Stimulated activated naive B cell treated with anti-CD40 and anti-IgM and Interleukin-4, amounts not matched to agents 10 μg/mL and 1 μg/mL and 100 μg/mL, for 72 hours (primary cell): ENCODE measurements around the gene LYSMD1.

Source experiments
- ATAC-seq, 2 donors: fragments of 150-1000 bp; cut with Tn5 transposase; replicated peaks; 2 replicates each; pipeline ENCODE4 v1.10.0; 2021; ENCODE audit warnings: moderate library complexity in 1 of 2
- DNase-seq: peaks from one replicate; pipeline ENCODE4 v3.0.0; 2021
- H3K27ac Mint-ChIP-seq: one replicate; pipeline ENCODE4 v1.8.0; 2022; ENCODE audit warnings: mild to moderate bottlenecking, mixed read lengths
- H3K27me3 Mint-ChIP-seq, 2 donors: one replicate each; pipeline ENCODE4 v1.8.0; 2022; ENCODE audit warnings: mixed read lengths in 2 of 2
- H3K36me3 Mint-ChIP-seq, 2 donors: one replicate each; pipeline ENCODE4 v1.8.0; 2022; ENCODE audit warnings: mixed read lengths in 2 of 2, mild to moderate bottlenecking in 1 of 2
- H3K4me1 Mint-ChIP-seq, 2 donors: one replicate each; pipeline ENCODE4 v1.8.0; 2022; ENCODE audit warnings: mixed read lengths in 2 of 2, mild to moderate bottlenecking in 1 of 2
- H3K4me3 Mint-ChIP-seq, 2 donors: one replicate each; pipeline ENCODE4 v1.8.0; 2022; ENCODE audit warnings: mild to moderate bottlenecking in 2 of 2, mixed read lengths in 2 of 2, moderate library complexity in 1 of 2
- H3K9me3 Mint-ChIP-seq, 2 donors: one replicate each; pipeline ENCODE4 v1.8.0; 2022; ENCODE audit warnings: mixed read lengths in 2 of 2, mild to moderate bottlenecking in 1 of 2

Gene LYSMD1

GRCh38 chr1:151158751-151159251 lies 6.9 kb downstream of the LYSMD1 start:
- DNase-seq: no peak
- Mint-ChIP-seq H3K27ac (peak overlapping the region; percentile 98), H3K4me3 (peak overlapping the region; percentile 96 to 100), H3K27me3 (no peaks in the 10 kb centered on the region), H3K9me3 (no peaks in the 10 kb centered on the region), H3K4me1 (peaks cover 24 to 61% of the 10 kb centered on the region in 2 donors), H3K36me3 (peaks cover 23 to 49% of the 10 kb centered on the region in 2 donors)
- peak; percentile 15 to 22 for ATAC-seq

DNA sequence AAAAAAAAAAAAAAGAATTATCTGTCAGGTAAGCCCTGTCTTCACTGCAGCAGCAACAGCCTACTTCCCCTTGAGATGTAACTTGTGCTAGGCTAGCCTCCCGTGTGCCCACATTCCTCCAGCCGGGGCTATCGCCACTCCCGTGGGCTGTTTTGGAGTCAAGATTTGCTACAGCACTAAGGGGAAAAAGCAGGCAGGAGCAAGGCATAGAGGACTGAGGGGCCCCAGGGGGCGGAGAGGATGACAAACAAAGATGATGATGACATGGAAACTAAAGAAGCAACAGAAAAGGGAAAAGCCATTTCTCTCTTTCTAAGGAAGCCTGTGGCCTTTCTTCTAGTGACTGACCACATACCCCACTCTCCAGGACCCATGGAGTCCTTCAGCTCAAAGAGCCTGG lies 7.4 kb downstream of the LYSMD1 start:
- Mint-ChIP-seq H3K27ac (peak overlapping the region; percentile 98), H3K9me3 (no peaks in the 10 kb centered on the region)

GRCh38 chr1:151157067-151157531 lies 8.6 kb downstream of the LYSMD1 start:
- peak overlapping the region; percentile 98 for H3K27ac Mint-ChIP-seq
- ATAC-seq: peak; percentile 44
- DNase-seq: no peak
- H3K4me3 Mint-ChIP-seq: peak overlapping the region; percentile 96 to 100
- peaks cover 23 to 43% of the 10 kb centered on the region in 2 donors for H3K36me3 Mint-ChIP-seq
- H3K4me1 Mint-ChIP-seq: peaks cover 24 to 55% of the 10 kb centered on the region in 2 donors
- H3K9me3 Mint-ChIP-seq: no peaks in the 10 kb centered on the region
- no peaks in the 10 kb centered on the region for H3K27me3 Mint-ChIP-seq

More for the DNA sequence above, 7.4 kb downstream of the LYSMD1 start:
- H3K4me1 Mint-ChIP-seq: peaks cover 24 to 61% of the 10 kb centered on the region in 2 donors
- DNase-seq: no peak
- peak; percentile 29 to 37 for ATAC-seq
- no peaks in the 10 kb centered on the region for H3K27me3 Mint-ChIP-seq
- peak overlapping the region; percentile 96 to 100 for H3K4me3 Mint-ChIP-seq
- peaks cover 23 to 49% of the 10 kb centered on the region in 2 donors for H3K36me3 Mint-ChIP-seq

DNA sequence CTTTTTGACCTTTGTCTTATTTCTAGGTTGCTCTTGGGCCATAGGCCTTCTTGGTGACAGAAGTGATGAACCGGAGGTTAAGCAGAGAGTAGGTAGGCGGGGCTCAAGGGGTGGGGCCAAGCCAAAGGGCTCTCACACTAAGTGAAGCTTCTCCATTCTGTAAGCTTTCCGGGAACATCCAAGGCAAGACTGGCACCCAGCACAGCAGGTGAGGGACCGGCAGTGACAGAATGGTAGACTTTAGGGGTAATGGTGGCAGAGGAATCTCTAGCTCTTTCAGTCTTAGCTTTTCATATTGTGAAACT lies 9.2 kb downstream of the LYSMD1 start, which contains the start of gene TNFAIP8L2:
Gene TNFAIP8L2 (plus strand): TSS at position 135 of the 305 bp plus-strand sequence. CDS start 2,049 bp downstream, outside the sequence.
- peak within 1 kb of the TSS; percentile 98 for H3K27ac Mint-ChIP-seq
- peak; percentile 57 for DNase-seq
- peaks cover 24 to 52% of the 10 kb centered on the region in 2 donors for H3K4me1 Mint-ChIP-seq
- peak; percentile 85 to 89 for ATAC-seq
- no peaks in the 10 kb centered on the region for H3K9me3 Mint-ChIP-seq
- H3K4me3 Mint-ChIP-seq: peak within 1 kb of the TSS; percentile 96 to 100
- H3K36me3 Mint-ChIP-seq: peaks cover 23 to 39% of the 10 kb centered on the region in 2 donors
- H3K27me3 Mint-ChIP-seq: no peaks in the 10 kb centered on the region

- peaks cover 20 to 37% of the 10 kb centered on the region in 2 donors for H3K4me1 Mint-ChIP-seq
- no peak overlapping the region for H3K27ac Mint-ChIP-seq
- DNase-seq (no peak), ATAC-seq (no peak)
- H3K4me3 Mint-ChIP-seq: no peak overlapping the region
- peaks cover 19 to 22% of the 10 kb centered on the region in 2 donors for H3K27me3 Mint-ChIP-seq
- H3K36me3 Mint-ChIP-seq: no peaks in the 10 kb centered on the region
- no peaks in the 10 kb centered on the region for H3K9me3 Mint-ChIP-seq
These were observed 18.0 kb downstream of the LYSMD1 start for GRCh38 chr1:151147665-151148064.

DNA sequence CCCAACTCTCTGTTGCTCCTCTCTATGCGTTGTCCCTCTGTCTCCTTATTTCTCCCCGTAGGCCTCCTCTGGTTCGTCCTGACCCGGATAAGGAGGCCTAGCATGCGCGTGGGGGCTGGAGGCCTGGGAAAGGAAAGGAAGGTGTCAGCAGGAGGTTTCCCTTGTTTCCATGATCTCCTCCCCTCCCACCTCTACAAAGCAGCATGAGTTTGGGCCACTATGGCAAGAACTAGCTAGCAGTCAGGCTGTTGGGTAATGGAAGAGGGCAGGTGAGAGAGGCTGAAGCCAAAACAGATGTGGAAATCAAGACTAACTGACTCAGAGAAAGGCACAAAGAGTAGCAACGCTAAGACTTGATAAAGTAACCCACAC lies 18.6 kb downstream of the LYSMD1 start:
- peaks cover 19 to 22% of the 10 kb centered on the region in 2 donors for H3K27me3 Mint-ChIP-seq
- no peak for ATAC-seq
- peak overlapping the region; percentile 77 for H3K27ac Mint-ChIP-seq
- H3K4me3 Mint-ChIP-seq: peak overlapping the region; percentile 84 to 97
- peaks cover 24 to 42% of the 10 kb centered on the region in 2 donors for H3K4me1 Mint-ChIP-seq
- no peaks in the 10 kb centered on the region for H3K36me3 Mint-ChIP-seq
- H3K9me3 Mint-ChIP-seq: no peaks in the 10 kb centered on the region
- no peak for DNase-seq

DNA sequence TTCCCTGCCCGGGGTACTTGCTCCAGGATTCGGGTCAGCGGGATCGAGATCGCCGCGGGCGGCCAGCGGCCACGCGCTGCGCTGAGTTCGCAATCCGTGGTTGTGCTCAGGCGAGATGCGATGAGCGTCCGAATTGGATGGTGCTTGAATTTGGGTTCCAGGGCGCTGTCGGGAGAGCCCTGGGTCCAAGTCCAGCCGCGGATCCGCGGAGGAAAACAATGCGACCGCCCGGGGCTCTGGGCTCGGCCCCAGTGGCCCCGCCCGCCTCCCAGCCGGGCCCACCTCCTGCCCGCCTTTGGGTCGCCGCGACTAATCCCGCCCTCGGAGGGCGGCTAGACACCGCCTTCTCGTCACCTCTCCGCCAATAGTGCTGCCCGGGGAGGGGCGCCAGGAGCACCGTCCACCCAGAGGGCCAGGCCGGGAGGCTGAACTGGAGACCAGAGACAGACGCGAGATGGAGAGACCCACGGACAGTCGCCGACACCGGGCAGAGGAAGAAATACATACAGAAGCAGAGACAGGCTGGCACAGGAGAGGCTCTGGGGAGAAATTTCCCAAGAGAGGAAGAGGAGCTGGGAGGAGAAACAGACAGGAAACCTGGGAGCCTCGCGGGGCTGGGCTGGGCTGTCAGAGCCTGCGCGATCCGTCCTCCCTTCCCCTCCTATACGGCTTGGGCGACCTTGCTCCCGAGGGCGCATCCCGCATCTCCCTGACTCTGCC lies 19.1 kb downstream of the LYSMD1 start, which contains the start of gene SEMA6C:
Gene SEMA6C (minus strand): TSS at position 220 of the 720 bp plus-strand sequence. CDS start 4,010 bp downstream, outside the sequence.
- Mint-ChIP-seq H3K4me3 (peak within 1 kb of the TSS; percentile 84 to 97), H3K27me3 (peaks cover 19 to 22% of the 10 kb centered on the region in 2 donors), H3K9me3 (no peaks in the 10 kb centered on the region), H3K27ac (peak within 1 kb of the TSS; percentile 77), H3K4me1 (peaks cover 24 to 44% of the 10 kb centered on the region in 2 donors), H3K36me3 (no peaks in the 10 kb centered on the region)
- ATAC-seq: peak; percentile 98 to 99
- peak; percentile 79 for DNase-seq

GRCh38 chr1:151146072-151146411 lies 19.7 kb downstream of the LYSMD1 start:
- peak overlapping the region; percentile 84 to 97 for H3K4me3 Mint-ChIP-seq
- H3K27ac Mint-ChIP-seq: peak overlapping the region; percentile 77
- H3K27me3 Mint-ChIP-seq: peaks cover 19 to 22% of the 10 kb centered on the region in 2 donors
- no peaks in the 10 kb centered on the region for H3K36me3 Mint-ChIP-seq
- ATAC-seq (peak; percentile 6 to 10), DNase-seq (no peak)
- no peaks in the 10 kb centered on the region for H3K9me3 Mint-ChIP-seq
- peaks cover 24 to 44% of the 10 kb centered on the region in 2 donors for H3K4me1 Mint-ChIP-seq

GRCh38 chr1:151145304-151146071 lies 20.2 kb downstream of the LYSMD1 start:
- no peak overlapping the region for H3K27ac Mint-ChIP-seq
- H3K4me1 Mint-ChIP-seq: peaks cover 24 to 44% of the 10 kb centered on the region in 2 donors
- peak overlapping the region; percentile 84 to 97 for H3K4me3 Mint-ChIP-seq
- no peaks in the 10 kb centered on the region for H3K9me3 Mint-ChIP-seq
- no peaks in the 10 kb centered on the region for H3K36me3 Mint-ChIP-seq
- ATAC-seq (peak; percentile 16 to 37), DNase-seq (no peak)
- peaks cover 19 to 22% of the 10 kb centered on the region in 2 donors for H3K27me3 Mint-ChIP-seq

- no peak overlapping the region for H3K27ac Mint-ChIP-seq
- ATAC-seq (no peak), DNase-seq (no peak)
- H3K4me3 Mint-ChIP-seq: no peak overlapping the region
- no peaks in the 10 kb centered on the region for H3K36me3 Mint-ChIP-seq
- H3K9me3 Mint-ChIP-seq: no peaks in the 10 kb centered on the region
- peaks cover 23 to 44% of the 10 kb centered on the region in 2 donors for H3K4me1 Mint-ChIP-seq
- H3K27me3 Mint-ChIP-seq: peaks cover 19 to 22% of the 10 kb centered on the region in 2 donors
These were observed 21.0 kb downstream of the LYSMD1 start for GRCh38 chr1:151144474-151145303.

GRCh38 chr1:151143986-151144385 lies 21.7 kb downstream of the LYSMD1 start:
- DNase-seq: no peak
- H3K4me1 Mint-ChIP-seq: peaks cover 22 to 44% of the 10 kb centered on the region in 2 donors
- peaks cover 19 to 22% of the 10 kb centered on the region in 2 donors for H3K27me3 Mint-ChIP-seq
- H3K36me3 Mint-ChIP-seq: no peaks in the 10 kb centered on the region
- H3K9me3 Mint-ChIP-seq: no peaks in the 10 kb centered on the region
- ATAC-seq: no peak
- no peak overlapping the region for H3K4me3 Mint-ChIP-seq
- H3K27ac Mint-ChIP-seq: no peak overlapping the region

DNA sequence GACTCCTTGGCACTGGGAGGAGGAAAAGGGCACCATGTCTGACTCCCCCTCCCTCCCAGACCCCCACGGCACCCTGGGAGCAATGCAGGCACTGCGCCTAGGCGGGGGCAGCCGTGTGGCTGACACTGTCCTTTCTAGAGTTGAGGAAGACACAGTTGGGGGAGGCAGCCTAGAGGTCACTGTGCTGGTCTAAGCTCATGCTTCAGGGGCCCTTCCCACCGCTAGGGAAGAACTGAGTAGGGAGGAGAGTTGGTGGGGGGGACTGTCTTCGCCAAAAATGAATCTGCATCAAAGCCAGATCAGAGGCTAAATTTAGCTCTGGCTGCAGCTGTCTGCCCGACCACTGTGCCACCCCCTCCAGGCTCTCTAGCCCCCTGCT lies 22.7 kb downstream of the LYSMD1 start:
- no peak overlapping the region for H3K27ac Mint-ChIP-seq

GRCh38 chr1:151142411-151143056 lies 23.2 kb downstream of the LYSMD1 start:
- peaks cover 14 to 19% of the 10 kb centered on the region in 2 donors for H3K27me3 Mint-ChIP-seq
- H3K27ac Mint-ChIP-seq: peak overlapping the region; percentile 51
- no peak for DNase-seq
- H3K4me1 Mint-ChIP-seq: peaks cover 22 to 44% of the 10 kb centered on the region in 2 donors
- no peak overlapping the region for H3K4me3 Mint-ChIP-seq
- H3K9me3 Mint-ChIP-seq: no peaks in the 10 kb centered on the region
- H3K36me3 Mint-ChIP-seq: no peaks in the 10 kb centered on the region
- ATAC-seq: no peak

More for the DNA sequence above, 22.7 kb downstream of the LYSMD1 start:
- H3K9me3 Mint-ChIP-seq: no peaks in the 10 kb centered on the region
- no peak for ATAC-seq
- no peak overlapping the region for H3K4me3 Mint-ChIP-seq
- H3K27me3 Mint-ChIP-seq: peaks cover 19 to 22% of the 10 kb centered on the region in 2 donors
- H3K4me1 Mint-ChIP-seq: peaks cover 22 to 44% of the 10 kb centered on the region in 2 donors
- no peak for DNase-seq
- H3K36me3 Mint-ChIP-seq: no peaks in the 10 kb centered on the region
